T-helper 9 cell (primary cell): Measurements from ENCODE around the gene NKX3-2.
A peak's percentile ranks its signal among the peaks of the same experiment; 100 is the strongest.
"Not testable (repeated sequence)": the region's sequence is repeated elsewhere in the genome, so short reads cannot be mapped to it uniquely, and the experiment has no call there.

Experiments
- DNase-seq: peaks from one replicate; pipeline ENCODE4 v3.0.0-alpha.2; 2020
- total RNA-seq, 2 donors: gene quantifications; one replicate each; lab custom pipeline; 2026; lab: John Stamatoyannopoulos, UW

The NKX3-2 gene
- total RNA-seq, result 0 reads per million in 2 donors

DNA sequence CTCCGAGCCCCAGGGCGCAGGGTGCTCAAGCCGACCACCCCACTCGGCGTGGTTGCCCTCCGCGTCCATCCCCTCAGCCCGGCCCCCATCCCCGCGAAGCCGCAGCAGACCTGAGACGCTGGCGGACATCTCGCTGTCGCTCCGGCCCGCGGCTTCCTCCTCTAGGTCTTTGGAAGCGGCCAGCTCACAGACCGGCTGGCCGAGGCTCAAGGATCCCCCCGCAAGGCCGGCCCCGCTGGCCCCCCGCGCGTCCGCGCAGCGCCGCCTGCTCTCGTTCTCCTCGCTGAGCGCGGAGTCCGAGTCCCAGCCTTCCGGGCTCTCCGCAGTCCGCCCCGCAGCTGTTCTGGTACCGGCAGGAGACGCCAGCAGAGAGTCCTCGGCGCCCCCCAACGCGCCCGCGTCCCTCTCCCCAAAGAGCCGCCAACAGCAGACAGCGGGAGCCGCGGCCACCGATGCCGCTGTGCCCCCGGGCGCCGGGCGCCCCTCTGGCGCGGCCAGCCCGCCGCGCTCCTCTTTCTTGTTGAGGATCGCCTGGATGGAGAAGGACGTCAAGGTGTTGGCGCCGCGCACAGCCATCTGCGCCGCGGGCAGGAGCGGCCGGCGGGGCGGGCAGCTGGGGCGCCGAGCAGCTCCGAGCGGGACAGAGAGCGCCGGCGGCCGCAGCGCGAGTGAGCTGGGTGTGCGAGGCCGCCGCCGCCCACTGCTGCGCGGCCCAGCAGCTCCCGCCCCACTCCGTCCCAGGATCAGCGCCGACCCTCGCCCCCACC lies at the start of gene NKX3-2:
Gene NKX3-2, minus strand, starts transcription at position 670 of the 767 bp plus-strand sequence. Its CDS starts 94 bp downstream, at position 576.
- DNase-seq, result no peak

GRCh38 chr4:13592220-13592619 lies 47.9 kb upstream of the NKX3-2 start:
- DNase-seq, result no peak

DNA sequence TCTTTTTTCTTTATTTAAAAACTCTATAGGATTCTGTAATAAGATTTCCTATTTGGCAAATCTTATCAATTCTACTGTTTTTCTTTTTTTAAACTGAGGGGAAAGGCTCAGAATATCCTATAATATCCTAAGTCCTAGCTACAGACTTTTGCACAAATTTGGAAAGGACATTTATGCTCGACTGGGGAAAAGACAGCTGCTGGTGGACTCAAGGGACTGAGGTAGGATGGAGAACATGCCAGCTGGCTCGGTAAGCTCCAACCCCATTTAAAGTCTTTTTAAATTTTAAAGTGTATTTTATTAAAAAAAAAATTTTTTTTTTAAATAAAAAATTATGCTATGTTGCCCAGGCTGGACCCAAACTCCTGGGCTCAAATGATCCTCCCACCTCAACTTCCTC lies 46.5 kb upstream of the NKX3-2 start:
- no peak for DNase-seq

DNA sequence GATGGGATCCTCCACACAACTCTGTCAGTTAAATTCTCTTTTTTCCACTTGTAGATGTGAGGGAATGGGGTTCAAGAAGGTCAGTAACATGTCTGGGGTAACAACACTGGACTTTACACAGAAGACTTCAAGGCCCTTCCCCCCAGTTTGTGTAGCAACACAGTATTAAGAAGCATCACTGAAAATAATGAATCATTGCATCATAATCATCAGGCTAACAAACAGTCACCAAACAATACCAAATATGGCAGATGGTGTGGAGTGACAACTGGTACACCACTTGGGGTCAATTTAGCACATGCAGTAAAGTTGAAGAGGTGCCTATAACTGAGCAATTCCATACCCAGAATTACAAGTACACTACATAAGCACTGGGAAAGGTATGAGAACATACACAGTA lies 44.6 kb upstream of the NKX3-2 start:
- no peak for DNase-seq

DNA sequence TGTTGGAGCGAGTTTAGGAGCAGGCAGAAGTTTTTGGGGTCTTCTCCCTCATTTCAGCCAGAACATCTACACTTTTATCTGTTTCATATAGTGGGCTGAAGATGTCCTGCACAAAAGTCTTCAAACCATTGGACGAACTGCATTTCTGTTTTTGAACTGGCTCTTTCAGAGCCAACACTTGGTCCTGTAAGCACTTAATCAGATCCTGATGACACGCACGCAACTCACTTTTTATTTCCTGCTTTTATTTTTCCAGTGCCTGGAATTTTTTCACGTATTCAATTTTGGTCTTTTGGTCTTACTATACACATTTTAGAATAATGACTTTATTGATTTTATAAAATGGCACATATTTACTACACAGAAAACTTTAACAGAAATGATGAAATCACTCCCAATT lies 40.2 kb upstream of the NKX3-2 start:
- no peak for DNase-seq

GRCh38 chr4:13580036-13580435 lies 35.7 kb upstream of the NKX3-2 start:
- no peak for DNase-seq

GRCh38 chr4:13577660-13578059 lies 33.4 kb upstream of the NKX3-2 start:
- DNase-seq, result no peak

GRCh38 chr4:13570916-13571315 lies 26.6 kb upstream of the NKX3-2 start:
- no peak for DNase-seq

- no peak for DNase-seq
Measured at GRCh38 chr4:13567125-13567524, 22.8 kb upstream of the NKX3-2 start.

DNA sequence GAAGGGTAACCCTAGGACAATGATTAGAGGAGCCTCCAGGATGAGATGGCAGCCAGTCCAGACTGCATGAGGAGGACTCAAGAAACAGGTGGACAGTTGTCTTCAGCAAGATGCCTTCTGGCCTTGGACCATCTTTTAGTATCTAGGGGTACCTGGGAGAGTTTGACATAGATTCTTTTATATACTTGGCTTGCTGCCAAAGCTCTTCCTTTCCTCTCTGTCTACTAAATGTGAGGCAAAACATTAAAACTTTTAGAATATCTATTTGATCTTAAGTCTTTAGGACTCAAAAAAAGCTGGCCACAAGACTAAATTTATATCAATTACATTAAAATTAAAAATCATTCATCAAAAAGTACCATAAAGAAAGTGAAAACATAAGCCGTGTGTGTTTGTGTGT lies 18.6 kb upstream of the NKX3-2 start:
- no peak for DNase-seq

DNA sequence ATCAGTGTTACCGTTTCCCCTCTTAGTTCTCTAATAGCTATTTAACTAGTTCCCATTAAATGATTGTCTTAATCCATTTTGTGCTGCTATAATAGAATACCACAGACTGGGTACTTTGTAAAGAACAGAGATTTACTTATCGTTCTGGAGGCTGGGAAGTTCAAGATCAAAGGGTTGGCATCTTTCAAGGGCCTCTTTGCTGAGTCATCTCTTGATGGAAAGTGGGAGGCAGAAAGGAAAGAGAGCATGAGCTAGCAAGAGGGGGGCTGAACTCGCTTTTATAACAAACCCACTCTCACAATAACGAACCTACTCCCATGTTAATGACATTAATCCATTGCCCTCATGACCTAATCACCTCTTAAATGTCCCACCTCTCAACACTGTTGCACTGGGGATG lies 17.4 kb upstream of the NKX3-2 start:
- no peak for DNase-seq

GRCh38 chr4:13560111-13560510 lies 15.8 kb upstream of the NKX3-2 start:
- DNase-seq, result not testable (repeated sequence)

- DNase-seq, result no peak
Measured at GRCh38 chr4:13559413-13559812, 15.1 kb upstream of the NKX3-2 start.

GRCh38 chr4:13558881-13559280 lies 14.6 kb upstream of the NKX3-2 start:
- no peak for DNase-seq

GRCh38 chr4:13555325-13555724 lies 11.0 kb upstream of the NKX3-2 start:
- DNase-seq, result no peak

DNA sequence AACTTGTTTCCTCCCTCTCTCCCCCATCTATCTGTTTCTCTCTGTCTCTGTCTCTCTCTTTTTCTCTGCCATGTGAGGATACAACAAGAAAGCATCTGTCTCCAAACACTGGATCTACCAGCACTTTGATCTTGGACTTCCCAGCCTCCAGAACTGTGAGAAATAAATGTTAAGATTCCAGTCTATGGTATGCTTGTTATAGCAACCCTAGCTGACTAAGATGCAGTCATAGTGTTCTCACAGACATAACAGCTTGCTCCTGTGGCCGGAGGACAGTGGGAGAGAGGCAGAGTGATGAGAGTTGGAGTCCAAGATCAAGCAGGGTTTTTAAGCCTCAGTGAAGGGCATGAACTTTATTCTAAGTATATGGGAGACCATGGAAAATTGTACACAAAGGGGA lies 8.8 kb upstream of the NKX3-2 start:
- no peak for DNase-seq

DNA sequence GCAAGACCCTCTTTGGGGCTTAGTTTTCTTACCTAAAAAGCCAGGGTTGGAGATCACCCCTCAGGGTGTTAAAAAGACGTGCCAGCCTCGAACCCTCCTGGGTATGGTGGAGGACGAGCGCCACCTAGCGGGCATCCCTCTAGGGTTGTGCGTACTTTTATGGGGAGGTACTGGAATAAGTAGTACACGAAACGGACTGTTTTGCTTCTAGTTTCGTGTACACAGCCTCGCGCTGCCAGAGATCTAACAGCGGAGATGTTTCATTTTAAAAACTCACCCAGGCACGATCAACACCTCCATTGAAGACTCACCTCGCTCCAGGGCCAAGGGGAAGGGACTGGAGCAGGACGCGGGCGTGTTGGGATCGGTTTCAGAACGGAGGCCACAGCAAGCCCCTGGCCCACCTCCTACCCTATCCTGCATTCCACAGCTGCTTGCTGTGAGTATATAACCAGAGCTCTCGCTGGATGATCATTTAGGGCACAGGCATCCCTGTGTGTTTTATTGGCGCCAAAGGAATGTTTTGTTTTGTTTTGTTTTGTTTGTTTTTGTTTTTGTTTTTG lies 4.8 kb upstream of the NKX3-2 start:
- DNase-seq, result peak; percentile 73

GRCh38 chr4:13548059-13548983 lies 4.0 kb upstream of the NKX3-2 start:
- DNase-seq, result no peak

GRCh38 chr4:13547485-13548041 lies 3.3 kb upstream of the NKX3-2 start:
- DNase-seq, result no peak

- no peak for DNase-seq
Measured at GRCh38 chr4:13546941-13547484, 2.7 kb upstream of the NKX3-2 start.

DNA sequence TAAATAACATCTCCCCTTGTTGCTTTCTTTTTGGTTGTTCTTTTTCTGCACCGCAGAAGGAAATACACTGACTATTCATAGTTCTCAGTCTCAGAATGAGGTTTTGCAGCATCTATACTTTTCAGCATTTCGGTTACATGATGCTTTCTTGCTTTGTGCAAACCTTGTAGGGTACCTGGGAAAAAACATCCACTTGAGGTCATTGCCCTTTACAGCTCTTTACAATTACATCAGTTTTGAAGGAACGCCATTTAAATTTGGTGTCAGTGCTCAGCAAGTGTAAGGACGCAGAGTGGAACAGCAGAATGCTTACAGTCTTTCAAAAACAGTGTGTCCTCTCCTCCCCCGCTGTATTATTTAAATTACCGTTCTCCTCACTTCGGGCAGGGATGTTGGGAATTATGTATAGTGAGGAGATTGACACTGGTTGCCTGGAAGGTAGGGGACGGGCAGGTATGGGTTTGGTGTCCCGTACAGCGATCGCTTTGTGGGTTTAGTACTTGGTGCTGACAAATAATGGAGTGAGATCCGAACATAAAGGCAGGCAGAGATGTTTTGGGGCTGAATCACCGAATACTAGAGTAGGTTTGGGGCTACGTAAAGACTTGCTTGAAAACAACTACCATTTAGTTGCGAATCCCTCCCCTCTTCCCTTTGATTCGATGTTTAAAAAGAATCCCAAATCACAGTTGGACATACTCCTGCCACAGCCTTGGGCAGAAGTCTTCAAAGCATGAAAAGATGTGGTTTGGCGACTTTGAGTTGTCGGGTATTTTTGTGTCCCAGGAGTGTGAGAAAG lies 2.0 kb upstream of the NKX3-2 start:
- no peak for DNase-seq

- no peak for DNase-seq
Measured at GRCh38 chr4:13545394-13545808, 1.1 kb upstream of the NKX3-2 start.
